OCI-LY7 (cell line): ENCODE data around the gene CACNA2D1.

Experiments
- CTCF ChIP-seq: fragments of 200-600 bp; sonication (generic); conservative IDR thresholded peaks from 2 replicates; pipeline ENCODE4 v1.5.1; 2014; ENCODE audit warnings: mild to moderate bottlenecking, antibody characterized with exemption, low read length, moderate library complexity, mixed read lengths
- EZH2phosphoT487 ChIP-seq: fragments of 200-600 bp; sonication (generic); IDR thresholded peaks from 2 replicates; pipeline ENCODE4 v1.6.1; 2018; ENCODE audit warnings: low read depth, borderline replicate concordance, mild to moderate bottlenecking, mixed run types, antibody characterized with exemption, low read length, moderate library complexity, mixed read lengths

GRCh38 chr7:82455295-82455694 lies 11.7 kb upstream of the CACNA2D1 start:
- TF ChIP-seq CTCF, result no peak
- TF ChIP-seq EZH2phosphoT487, result no peak
